HFFc6 (cell line): ENCODE results near the gene ILDR1. TPM values are rescaled to one million over a fixed set of nuclear protein-coding genes. Genes with fewer than 3 reads are reported as not detected.
A peak's percentile ranks its signal among the peaks of the same experiment; 100 is the strongest.

Source experiments
- DNase-seq: peaks from one replicate; pipeline ENCODE4 v3.0.0-alpha.2; 2018
- H3K27ac Mint-ChIP-seq: 2 replicates; pipeline ENCODE4 v1.8.0; 2020; ENCODE audit warnings: mild to moderate bottlenecking, mixed read lengths
- H3K27me3 Mint-ChIP-seq: 2 replicates; pipeline ENCODE4 v1.8.0; 2021; ENCODE audit warnings: mild to moderate bottlenecking, moderate library complexity, mixed read lengths; ENCODE audit not compliant: insufficient read depth
- H3K36me3 Mint-ChIP-seq: 2 replicates; pipeline ENCODE4 v1.8.0; 2021; ENCODE audit warnings: low read depth, mixed read lengths
- H3K4me1 Mint-ChIP-seq: 2 replicates; pipeline ENCODE4 v1.8.0; 2020; ENCODE audit warnings: low read depth, mixed read lengths
- H3K4me3 Mint-ChIP-seq: 2 replicates; pipeline ENCODE4 v1.8.0; 2020; ENCODE audit warnings: mild to moderate bottlenecking, moderate library complexity, mixed read lengths
- H3K9me3 Mint-ChIP-seq: 2 replicates; pipeline ENCODE4 v1.8.0; 2020; ENCODE audit warnings: mild to moderate bottlenecking, mixed read lengths
- total RNA-seq, 6 experiments: library from RNA; stranded (reverse); fragmentation: NEBNext Ultra II Directional; extraction: Animal tissue kit (Norgen Biotek cat#: 25700); gene quantifications; 2 replicates in 1 of 6; 3 replicates in 5 of 6; pipeline ENCODE4 v1.2.3, GENCODE V29; 2021
- TF ChIP-seq, protein P1 (sequence below): fragments of 200-600 bp; sonication (generic); IDR thresholded peaks from 2 replicates; pipeline ENCODE4 v1.5.0; 2021; ENCODE audit warnings: antibody characterized with exemption, mild to moderate bottlenecking

ILDR1 gene
- total RNA-seq, 6 experiments from 2014 or later = not detected

- no peak overlapping the region for H3K4me3 Mint-ChIP-seq
- peaks cover 7% of the 10 kb centered on the region; the same call in 1 of the 2 replicates for H3K9me3 Mint-ChIP-seq
- TF ChIP-seq, protein P1, sequence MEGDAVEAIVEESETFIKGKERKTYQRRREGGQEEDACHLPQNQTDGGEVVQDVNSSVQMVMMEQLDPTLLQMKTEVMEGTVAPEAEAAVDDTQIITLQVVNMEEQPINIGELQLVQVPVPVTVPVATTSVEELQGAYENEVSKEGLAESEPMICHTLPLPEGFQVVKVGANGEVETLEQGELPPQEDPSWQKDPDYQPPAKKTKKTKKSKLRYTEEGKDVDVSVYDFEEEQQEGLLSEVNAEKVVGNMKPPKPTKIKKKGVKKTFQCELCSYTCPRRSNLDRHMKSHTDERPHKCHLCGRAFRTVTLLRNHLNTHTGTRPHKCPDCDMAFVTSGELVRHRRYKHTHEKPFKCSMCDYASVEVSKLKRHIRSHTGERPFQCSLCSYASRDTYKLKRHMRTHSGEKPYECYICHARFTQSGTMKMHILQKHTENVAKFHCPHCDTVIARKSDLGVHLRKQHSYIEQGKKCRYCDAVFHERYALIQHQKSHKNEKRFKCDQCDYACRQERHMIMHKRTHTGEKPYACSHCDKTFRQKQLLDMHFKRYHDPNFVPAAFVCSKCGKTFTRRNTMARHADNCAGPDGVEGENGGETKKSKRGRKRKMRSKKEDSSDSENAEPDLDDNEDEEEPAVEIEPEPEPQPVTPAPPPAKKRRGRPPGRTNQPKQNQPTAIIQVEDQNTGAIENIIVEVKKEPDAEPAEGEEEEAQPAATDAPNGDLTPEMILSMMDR = no peak
- peaks cover 12% of the 10 kb centered on the region for H3K4me1 Mint-ChIP-seq
- peaks cover 16% of the 10 kb centered on the region for H3K27me3 Mint-ChIP-seq
- no peak for DNase-seq
- no peaks in the 10 kb centered on the region; the same call in 1 of the 2 replicates for H3K36me3 Mint-ChIP-seq
- H3K27ac Mint-ChIP-seq = no peak overlapping the region
Observed at GRCh38 chr3:121974601-121975111, 47.4 kb downstream of the ILDR1 start.

DNA sequence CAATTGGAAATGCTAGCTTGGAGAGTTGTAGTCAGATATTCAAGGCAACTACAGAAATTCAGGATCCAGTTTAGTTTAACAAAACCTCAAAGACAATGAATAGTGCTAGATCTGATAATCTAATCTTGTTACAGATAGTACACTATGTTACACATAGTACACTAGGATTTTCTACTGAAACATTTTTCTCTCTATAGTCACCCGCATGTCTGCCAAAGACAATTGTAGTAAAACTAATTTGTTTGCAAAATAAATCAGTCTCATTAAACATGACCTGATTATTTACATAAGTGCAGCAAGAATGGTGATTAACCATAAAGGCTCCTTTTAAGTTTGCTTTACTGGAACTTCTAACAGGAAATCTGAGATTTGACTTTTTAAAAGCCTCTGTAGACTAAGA lies 52.0 kb downstream of the ILDR1 start:
- peaks cover 16% of the 10 kb centered on the region for H3K4me1 Mint-ChIP-seq
- H3K27me3 Mint-ChIP-seq = peaks cover 17% of the 10 kb centered on the region; the same call in 1 of the 2 replicates
- no peak overlapping the region for H3K4me3 Mint-ChIP-seq
- TF ChIP-seq, protein P1 = no peak
- peaks cover 6% of the 10 kb centered on the region; the same call in 1 of the 2 replicates for H3K9me3 Mint-ChIP-seq
- no peak overlapping the region for H3K27ac Mint-ChIP-seq
- DNase-seq = peak; percentile 68
- no peaks in the 10 kb centered on the region for H3K36me3 Mint-ChIP-seq

GRCh38 chr3:121969631-121970030 lies 52.4 kb downstream of the ILDR1 start:
- Mint-ChIP-seq H3K36me3 (no peaks in the 10 kb centered on the region), H3K9me3 (peaks cover 2% of the 10 kb centered on the region; the same call in 1 of the 2 replicates), H3K4me3 (no peak overlapping the region), H3K4me1 (peaks cover 16% of the 10 kb centered on the region), H3K27me3 (peaks cover 15% of the 10 kb centered on the region; the same call in 1 of the 2 replicates), H3K27ac (no peak overlapping the region)
- no peak for DNase-seq
- TF ChIP-seq, protein P1 = no peak

DNA sequence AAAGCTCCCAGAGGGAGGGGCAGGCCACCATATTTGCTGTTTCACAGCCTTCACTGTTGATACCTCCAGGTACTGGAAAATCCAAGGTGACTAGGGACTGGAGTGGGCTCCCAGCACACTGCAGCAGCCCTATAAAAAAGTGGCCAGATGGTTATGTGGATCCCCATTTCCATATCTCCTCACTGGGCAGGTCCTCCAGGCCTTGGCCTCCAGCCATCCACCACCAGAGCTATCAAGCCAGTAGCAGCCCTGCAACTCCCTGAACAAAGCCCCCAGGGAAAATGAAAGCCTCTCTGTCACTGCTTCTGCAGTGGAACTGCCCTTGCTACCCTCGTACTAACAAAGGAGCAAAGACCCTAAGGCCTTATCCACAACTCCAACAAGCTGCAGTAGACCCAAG lies 58.4 kb downstream of the ILDR1 start:
- TF ChIP-seq, protein P1 = no peak
- no peak overlapping the region for H3K27ac Mint-ChIP-seq
- H3K27me3 Mint-ChIP-seq = peaks cover 11% of the 10 kb centered on the region
- H3K4me3 Mint-ChIP-seq = no peak overlapping the region
- H3K4me1 Mint-ChIP-seq = no peaks in the 10 kb centered on the region
- DNase-seq = no peak
- H3K9me3 Mint-ChIP-seq = no peaks in the 10 kb centered on the region
- no peaks in the 10 kb centered on the region for H3K36me3 Mint-ChIP-seq

- peaks cover 14% of the 10 kb centered on the region for H3K27me3 Mint-ChIP-seq
- no peaks in the 10 kb centered on the region for H3K9me3 Mint-ChIP-seq
- TF ChIP-seq, protein P1 = no peak
- H3K4me3 Mint-ChIP-seq = no peak overlapping the region
- H3K4me1 Mint-ChIP-seq = no peaks in the 10 kb centered on the region
- no peak overlapping the region for H3K27ac Mint-ChIP-seq
- no peaks in the 10 kb centered on the region for H3K36me3 Mint-ChIP-seq
- no peak for DNase-seq
Observed at GRCh38 chr3:121962443-121962842, 59.6 kb downstream of the ILDR1 start.
